Lower leg skin (tissue), 4 donors: ENCODE results near the gene DYNC1I1. TPM values are rescaled to one million over a fixed set of nuclear protein-coding genes. Genes with fewer than 3 reads are reported as not detected.

Experiments
- DNase-seq, 2 donors: peaks; one replicate each; pipeline ENCODE4 v3.0.0-alpha.2; 2019; ENCODE audit warnings: low spot score in 2 of 2
- H3K4me3 ChIP-seq: fragments of 200-600 bp; sonication (generic); 2 replicates; pipeline ENCODE4 v1.5.1; 2017; ENCODE audit warnings: mild to moderate bottlenecking, low read depth; ENCODE audit not compliant: poor library complexity, severe bottlenecking
- POLR2A ChIP-seq, 2 donors: fragments of 450-650 bp; IDR thresholded peaks; one replicate each; pipeline ENCODE4 v1.6.1; 2016 to 2017; ENCODE audit warnings: antibody characterized with exemption in 2 of 2, mild to moderate bottlenecking in 1 of 2, moderate library complexity in 1 of 2
- WGBS, 2 donors: methylation state at CpG; one replicate each; pipeline ENCODE4 v1.1.5; 2018; 5-methylcytosine and 5-hydroxymethylcytosine counted together
- intact Hi-C: fragments of 100-400 bp; cut with DNase I; formaldehyde crosslinking; loops from one replicate; pipeline ENCODE4 v1.15.0; 2023; ENCODE audit warnings: low total_unique reads
- total RNA-seq, 4 donors: library from RNA; depleted of rRNA; stranded (reverse); fragments of >200 nt; gene quantifications; one replicate each; pipeline ENCODE4 v1.1.0, GENCODE V29; 2016
- TF ChIP-seq, protein P1 (sequence below), 3 donors: fragments of 450-650 bp; IDR thresholded peaks; one replicate each; pipeline ENCODE4 v1.5.1; 2016; ENCODE audit warnings: antibody characterized with exemption in 3 of 3, mild to moderate bottlenecking in 3 of 3, moderate library complexity in 2 of 3

Gene DYNC1I1
- total RNA-seq, 4 donors from 2014 or later = 0.97 to 7.6 (median 3.7) TPM

DNA sequence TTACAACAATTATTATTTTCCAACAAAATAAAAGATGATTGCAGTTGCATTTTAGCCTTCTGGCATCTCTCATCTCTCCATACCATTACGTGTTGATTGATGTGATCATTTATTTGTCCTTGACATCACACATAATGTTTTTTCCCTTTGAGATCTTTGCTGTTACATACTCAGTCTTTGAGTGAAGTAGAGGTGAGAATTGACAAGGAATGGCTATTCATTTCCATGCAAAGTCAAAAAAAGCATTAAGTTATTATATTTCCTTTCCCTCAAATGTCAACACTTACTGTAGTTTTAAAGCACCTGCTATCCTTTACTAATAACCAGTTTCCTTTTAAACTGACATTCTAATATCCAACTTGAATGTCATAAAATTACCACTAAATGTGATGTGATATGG lies 33.6 kb downstream of the DYNC1I1 start:
- TF ChIP-seq, protein P1, sequence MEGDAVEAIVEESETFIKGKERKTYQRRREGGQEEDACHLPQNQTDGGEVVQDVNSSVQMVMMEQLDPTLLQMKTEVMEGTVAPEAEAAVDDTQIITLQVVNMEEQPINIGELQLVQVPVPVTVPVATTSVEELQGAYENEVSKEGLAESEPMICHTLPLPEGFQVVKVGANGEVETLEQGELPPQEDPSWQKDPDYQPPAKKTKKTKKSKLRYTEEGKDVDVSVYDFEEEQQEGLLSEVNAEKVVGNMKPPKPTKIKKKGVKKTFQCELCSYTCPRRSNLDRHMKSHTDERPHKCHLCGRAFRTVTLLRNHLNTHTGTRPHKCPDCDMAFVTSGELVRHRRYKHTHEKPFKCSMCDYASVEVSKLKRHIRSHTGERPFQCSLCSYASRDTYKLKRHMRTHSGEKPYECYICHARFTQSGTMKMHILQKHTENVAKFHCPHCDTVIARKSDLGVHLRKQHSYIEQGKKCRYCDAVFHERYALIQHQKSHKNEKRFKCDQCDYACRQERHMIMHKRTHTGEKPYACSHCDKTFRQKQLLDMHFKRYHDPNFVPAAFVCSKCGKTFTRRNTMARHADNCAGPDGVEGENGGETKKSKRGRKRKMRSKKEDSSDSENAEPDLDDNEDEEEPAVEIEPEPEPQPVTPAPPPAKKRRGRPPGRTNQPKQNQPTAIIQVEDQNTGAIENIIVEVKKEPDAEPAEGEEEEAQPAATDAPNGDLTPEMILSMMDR (IDR thresholded peaks at IDR 0.05) = no peak
- no peak for TF ChIP-seq POLR2A (IDR thresholded peaks at IDR 0.05)
- 82 to 87% methylated on average over 1 of the region's 1 CpG for WGBS, 2 donors
- intact Hi-C loops = no loop called here
- DNase-seq = no peak
- no peak overlapping the region for H3K4me3 ChIP-seq

DNA sequence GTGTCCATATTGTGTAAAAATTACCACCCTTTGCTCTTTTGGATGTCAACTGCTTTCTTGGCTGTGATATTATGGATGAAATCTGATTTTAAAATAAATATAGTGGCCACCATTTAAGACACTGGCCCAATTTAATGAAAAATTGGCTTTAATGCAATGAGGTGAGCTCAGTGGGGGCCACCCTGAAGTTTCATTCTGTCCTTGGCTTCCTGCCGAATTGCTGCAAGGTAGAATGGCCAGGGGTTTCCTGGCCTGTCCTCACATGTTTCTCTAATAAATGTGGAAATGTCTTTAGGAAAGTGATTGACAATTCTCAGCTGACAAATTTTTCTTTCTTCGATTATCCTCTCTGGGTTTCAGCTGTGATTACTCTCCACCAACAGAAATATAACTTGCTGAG lies 36.0 kb downstream of the DYNC1I1 start:
- 37 to 43% methylated on average over 2 of the region's 2 CpGs for WGBS, 2 donors
- TF ChIP-seq, protein P1 (IDR thresholded peaks at IDR 0.05) = no peak
- no peak for TF ChIP-seq POLR2A (IDR thresholded peaks at IDR 0.05)
- DNase-seq = no peak
- intact Hi-C loops = no loop called here
- H3K4me3 ChIP-seq = no peak overlapping the region

GRCh38 chr7:95811846-95812445 lies 39.6 kb downstream of the DYNC1I1 start:
- no peak overlapping the region for H3K4me3 ChIP-seq
- 46 to 58% methylated on average over 5 of the region's 5 CpGs for WGBS, 2 donors
- intact Hi-C loops = no loop called here
- TF ChIP-seq, protein P1 (IDR thresholded peaks at IDR 0.05) = no peak
- TF ChIP-seq POLR2A (IDR thresholded peaks at IDR 0.05) = no peak
- no peak for DNase-seq

DNA sequence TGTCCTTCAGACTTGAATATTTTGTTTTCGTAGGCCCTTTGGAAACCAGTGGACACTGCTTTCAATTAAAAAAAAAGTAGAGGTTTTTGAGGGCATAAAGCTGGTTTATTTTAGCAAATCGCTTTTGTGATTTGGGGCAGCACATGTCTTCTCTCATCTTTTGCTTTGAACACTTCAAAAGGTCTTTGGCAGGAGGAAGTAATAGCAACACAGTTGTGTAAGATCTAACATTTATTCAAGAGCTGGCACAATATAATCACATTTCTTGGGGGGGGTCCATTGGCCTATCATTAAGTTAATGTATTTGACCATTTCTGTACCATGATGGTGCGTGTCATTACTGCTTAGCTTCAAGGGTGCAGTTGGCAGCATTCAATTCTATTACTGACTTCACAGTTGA lies 42.4 kb downstream of the DYNC1I1 start:
- no peak for TF ChIP-seq POLR2A (IDR thresholded peaks at IDR 0.05)
- TF ChIP-seq, protein P1 (IDR thresholded peaks at IDR 0.05) = no peak
- no peak overlapping the region for H3K4me3 ChIP-seq
- DNase-seq = no peak
- intact Hi-C loops = no loop called here
- 85 to 91% methylated on average over 3 of the region's 3 CpGs for WGBS, 2 donors

GRCh38 chr7:95817866-95818640 lies 45.7 kb downstream of the DYNC1I1 start:
- no peak for DNase-seq
- intact Hi-C loops = no loop called here
- WGBS, 2 donors = 62 to 85% methylated on average over 6 of the region's 6 CpGs
- TF ChIP-seq, protein P1 (IDR thresholded peaks at IDR 0.05) = no peak
- TF ChIP-seq POLR2A (IDR thresholded peaks at IDR 0.05) = no peak
- no peak overlapping the region for H3K4me3 ChIP-seq
